Activated T-helper 17 cell treated with anti-CD3 and anti-CD28 coated beads, Interleukin-2, amount 50 U/mL, for 72 hours (primary cell): ENCODE results near the gene ALG9. TPM values are rescaled to one million over a fixed set of nuclear protein-coding genes. Genes with fewer than 3 reads are reported as not detected.
"Not testable (repeated sequence)": the region's sequence is repeated elsewhere in the genome, so short reads cannot be mapped to it uniquely, and the experiment has no call there.

ENCODE experiments used
- ATAC-seq: fragments of 150-1000 bp; cut with Tn5 transposase; replicated peaks from 2 replicates; pipeline ENCODE4 v1.10.0; 2021; ENCODE audit warnings: mild to moderate bottlenecking, moderate library complexity
- H3K27ac Mint-ChIP-seq: one replicate; pipeline ENCODE4 v1.8.0; 2022; ENCODE audit warnings: mixed read lengths
- H3K27me3 Mint-ChIP-seq: one replicate; pipeline ENCODE4 v1.8.0; 2022; ENCODE audit warnings: mixed read lengths
- H3K36me3 Mint-ChIP-seq: one replicate; pipeline ENCODE4 v1.8.0; 2022; ENCODE audit warnings: low read depth, mild to moderate bottlenecking, mixed read lengths
- H3K4me1 Mint-ChIP-seq: one replicate; pipeline ENCODE4 v1.8.0; 2022; ENCODE audit warnings: mixed read lengths
- H3K4me3 Mint-ChIP-seq: one replicate; pipeline ENCODE4 v1.8.0; 2022; ENCODE audit warnings: mild to moderate bottlenecking, mixed read lengths
- H3K9me3 Mint-ChIP-seq: one replicate; pipeline ENCODE4 v1.8.0; 2022; ENCODE audit warnings: mixed read lengths
- total RNA-seq, 2 donors: library from RNA; stranded (reverse); gene quantifications; one replicate each; pipeline ENCODE4 v1.2.3, GENCODE V29; 2022

The ALG9 gene
- total RNA-seq, 2 donors from 2014 or later: 33.9 to 39.5 TPM

DNA sequence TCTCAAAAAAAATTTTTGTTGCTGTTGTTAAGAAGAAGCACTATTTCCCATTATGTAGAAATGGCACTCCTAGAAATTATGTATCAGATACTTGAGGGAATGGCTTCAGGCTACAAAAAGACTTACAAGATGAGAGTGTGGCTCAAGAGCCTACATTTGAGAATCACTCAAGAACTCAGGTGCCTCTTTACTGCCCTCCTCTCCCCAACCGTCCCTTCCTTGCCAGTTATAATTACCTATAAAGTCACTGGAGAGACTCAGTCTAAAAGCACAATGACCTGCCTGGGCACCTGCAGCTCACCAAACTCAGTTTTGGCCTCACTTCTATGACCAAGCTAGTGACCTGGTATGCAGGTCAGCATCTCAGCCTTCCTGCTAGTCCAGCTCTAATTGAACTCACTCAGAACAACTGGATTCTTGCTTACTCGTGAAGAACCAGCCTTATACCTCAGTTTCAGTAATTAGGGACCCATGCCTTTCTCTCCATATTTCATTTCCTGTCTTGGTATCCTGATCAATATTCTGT is 63.3 kb downstream of the ALG9 start:
- no peak overlapping the region for H3K4me3 Mint-ChIP-seq
- H3K27me3 Mint-ChIP-seq: no peaks in the 10 kb centered on the region
- H3K36me3 Mint-ChIP-seq: peaks cover 68% of the 10 kb centered on the region
- no peak for ATAC-seq
- no peaks in the 10 kb centered on the region for H3K9me3 Mint-ChIP-seq
- H3K4me1 Mint-ChIP-seq: peaks cover 3% of the 10 kb centered on the region
- peak overlapping the region; percentile 18 for H3K27ac Mint-ChIP-seq

DNA sequence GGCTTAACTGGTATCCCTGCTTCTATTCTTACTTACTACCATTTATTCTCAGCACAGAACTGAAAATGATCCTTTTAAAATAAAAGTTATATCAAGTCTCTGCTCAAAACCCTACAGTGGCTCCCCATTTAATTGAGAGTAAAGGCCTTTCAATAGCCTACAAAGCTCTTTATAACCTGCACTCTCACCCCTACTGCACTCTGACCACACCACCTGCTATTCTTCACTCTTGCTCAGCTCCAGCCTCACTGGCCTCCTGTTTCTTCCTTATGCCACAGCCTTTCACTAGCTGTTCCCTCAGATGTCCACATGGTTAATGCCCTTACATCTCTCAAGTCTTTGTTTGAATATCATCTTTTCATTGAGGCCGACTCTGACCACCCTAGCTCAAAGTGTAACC is 64.3 kb downstream of the ALG9 start:
- Mint-ChIP-seq H3K4me1 (peaks cover 3% of the 10 kb centered on the region), H3K9me3 (no peaks in the 10 kb centered on the region), H3K27ac (no peak overlapping the region), H3K36me3 (peaks cover 78% of the 10 kb centered on the region), H3K4me3 (no peak overlapping the region), H3K27me3 (no peaks in the 10 kb centered on the region)
- ATAC-seq: no peak

DNA sequence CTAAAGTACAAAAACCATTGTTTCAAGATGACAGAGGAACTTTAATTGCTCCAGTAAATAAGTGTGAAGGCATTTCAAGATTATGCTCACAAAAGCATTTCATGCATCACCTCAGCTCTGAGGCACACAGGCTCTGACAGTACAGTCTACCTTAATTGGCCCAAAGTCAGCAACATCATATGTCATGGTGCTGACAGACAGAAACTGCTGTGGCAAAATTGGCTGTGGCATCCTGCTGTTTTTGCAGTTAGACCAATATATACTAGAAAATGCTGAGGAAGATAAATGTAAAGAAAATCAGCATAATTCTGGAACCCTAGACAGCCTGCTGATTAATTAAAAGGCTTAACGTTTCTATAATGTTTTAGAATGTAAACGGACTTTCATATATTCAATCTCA is 70.2 kb downstream of the ALG9 start:
- no peak for ATAC-seq
- Mint-ChIP-seq H3K9me3 (no peaks in the 10 kb centered on the region), H3K27ac (no peak overlapping the region), H3K36me3 (peaks cover 91% of the 10 kb centered on the region), H3K27me3 (no peaks in the 10 kb centered on the region), H3K4me3 (no peak overlapping the region), H3K4me1 (no peaks in the 10 kb centered on the region)

DNA sequence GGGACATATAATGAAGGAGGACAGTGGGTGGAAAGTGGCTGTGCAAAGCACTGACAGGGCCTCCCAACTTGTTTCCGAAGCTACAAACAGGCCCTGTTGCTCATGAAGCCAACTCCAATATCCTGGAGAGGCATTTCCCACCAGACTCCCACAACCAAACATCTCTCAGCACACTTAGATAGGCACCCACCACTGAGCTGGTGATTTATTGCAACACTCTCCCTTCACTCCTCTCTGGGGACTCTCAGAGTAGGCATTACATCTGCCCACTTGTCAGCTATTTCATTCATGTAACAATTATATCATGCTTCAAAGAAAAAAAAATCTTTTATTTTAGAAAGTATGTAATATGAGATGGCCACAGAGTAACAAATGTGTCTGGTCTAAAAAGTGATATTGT is 73.1 kb downstream of the ALG9 start:
- no peaks in the 10 kb centered on the region for H3K4me1 Mint-ChIP-seq
- H3K4me3 Mint-ChIP-seq: no peak overlapping the region
- peaks cover 69% of the 10 kb centered on the region for H3K36me3 Mint-ChIP-seq

DNA sequence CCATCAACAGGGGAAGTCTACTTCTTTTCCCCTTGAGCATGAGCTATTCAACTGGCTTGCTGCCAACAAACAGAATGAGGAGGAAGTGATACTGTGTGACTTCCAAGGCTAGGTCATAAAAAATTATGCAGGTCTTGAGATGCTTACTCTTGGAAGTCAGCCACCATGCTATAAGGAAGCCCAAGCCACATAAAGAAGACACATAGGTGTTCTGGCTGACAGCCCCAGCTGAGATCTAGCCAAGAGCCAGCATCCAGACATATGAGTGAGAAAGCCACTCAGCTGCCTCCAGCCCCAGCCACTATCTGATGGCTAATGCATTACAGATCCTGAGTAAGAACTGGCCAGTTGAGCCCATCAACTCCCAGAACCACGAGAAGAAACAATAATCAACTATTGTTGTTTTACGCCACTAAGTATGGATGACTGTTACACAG is 74.2 kb downstream of the ALG9 start:
- H3K9me3 Mint-ChIP-seq: no peaks in the 10 kb centered on the region
- no peak overlapping the region for H3K4me3 Mint-ChIP-seq
- H3K36me3 Mint-ChIP-seq: peaks cover 58% of the 10 kb centered on the region
- ATAC-seq: no peak
- H3K4me1 Mint-ChIP-seq: no peaks in the 10 kb centered on the region
- H3K27ac Mint-ChIP-seq: no peak overlapping the region
- H3K27me3 Mint-ChIP-seq: no peaks in the 10 kb centered on the region

More for the DNA sequence above, 73.1 kb downstream of the ALG9 start:
- no peaks in the 10 kb centered on the region for H3K9me3 Mint-ChIP-seq
- H3K27me3 Mint-ChIP-seq: no peaks in the 10 kb centered on the region
- H3K27ac Mint-ChIP-seq: no peak overlapping the region
- ATAC-seq: no peak

DNA sequence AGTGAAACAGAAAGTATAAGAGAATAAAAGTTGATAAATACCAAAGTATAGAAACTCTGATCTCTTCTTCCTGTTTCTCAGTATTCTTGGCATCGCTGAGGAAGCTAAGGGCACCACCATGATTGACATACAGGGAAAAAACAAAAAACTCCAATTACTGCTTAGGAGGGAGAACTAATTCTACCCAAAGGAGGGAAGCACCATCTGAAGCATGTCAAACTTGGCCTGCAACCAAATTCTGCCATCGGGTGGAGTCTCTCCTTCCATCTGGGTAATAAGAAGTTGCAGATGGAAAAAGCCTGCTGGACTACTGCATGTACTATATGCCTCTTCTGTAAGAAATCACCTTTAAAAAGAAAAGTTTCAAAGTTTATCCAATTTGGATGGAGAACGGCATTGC is 74.7 kb downstream of the ALG9 start:
- Mint-ChIP-seq H3K4me1 (no peaks in the 10 kb centered on the region), H3K36me3 (peaks cover 53% of the 10 kb centered on the region), H3K4me3 (no peak overlapping the region), H3K9me3 (no peaks in the 10 kb centered on the region), H3K27ac (no peak overlapping the region), H3K27me3 (no peaks in the 10 kb centered on the region)
- no peak for ATAC-seq

DNA sequence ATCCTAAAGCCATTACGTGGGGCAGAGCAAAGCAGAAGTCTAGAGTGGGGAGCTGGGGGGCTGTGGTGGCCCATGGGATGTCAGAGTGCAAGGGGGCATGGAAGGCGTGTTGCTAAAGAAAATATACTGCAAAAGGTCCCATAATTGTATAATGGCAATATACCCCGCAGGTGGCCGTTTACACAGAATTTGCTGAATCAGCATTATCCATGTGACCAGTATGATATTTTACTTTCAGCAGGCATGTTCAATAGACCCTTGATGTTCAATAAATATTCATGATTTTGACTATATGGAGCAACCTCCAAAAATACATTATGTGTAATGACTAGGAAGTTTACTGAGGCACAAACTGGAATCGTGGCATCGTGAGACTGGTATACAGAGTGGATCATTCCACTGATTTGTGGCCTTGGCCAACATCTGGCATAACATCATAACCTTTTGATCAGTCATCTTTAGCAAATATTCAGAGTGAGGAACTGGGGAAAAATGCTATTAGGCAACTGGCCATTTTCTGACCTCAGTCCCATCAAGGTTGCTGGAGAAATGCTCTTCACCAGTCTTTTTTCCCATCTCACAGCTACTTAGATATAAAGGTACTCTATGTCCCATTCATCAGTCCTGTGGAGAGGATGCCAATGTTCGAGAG is 75.9 kb downstream of the ALG9 start:
- H3K36me3 Mint-ChIP-seq: peaks cover 48% of the 10 kb centered on the region

DNA sequence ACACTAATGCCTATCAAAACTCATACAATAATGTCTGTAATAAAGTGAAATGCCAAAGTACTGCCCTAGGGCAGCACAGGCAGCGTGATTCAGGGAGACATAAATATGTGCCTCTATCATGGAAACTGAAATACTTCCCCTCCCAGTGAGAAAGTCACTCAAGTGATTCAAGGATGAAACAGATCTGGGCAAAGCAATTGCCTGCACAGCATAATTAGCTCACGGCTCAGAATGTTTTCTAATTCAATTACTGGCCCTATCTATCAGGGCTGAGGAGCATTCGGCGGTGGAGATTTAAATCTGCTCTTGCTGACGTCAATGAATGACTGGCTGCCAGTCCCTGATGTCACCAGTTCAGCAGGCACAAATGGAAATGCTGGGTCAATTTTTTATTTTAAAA is 77.5 kb downstream of the ALG9 start:
- Mint-ChIP-seq H3K4me3 (no peak overlapping the region), H3K27me3 (no peaks in the 10 kb centered on the region), H3K4me1 (no peaks in the 10 kb centered on the region), H3K36me3 (peaks cover 41% of the 10 kb centered on the region), H3K9me3 (no peaks in the 10 kb centered on the region), H3K27ac (no peak overlapping the region)
- ATAC-seq: no peak

More for the DNA sequence above, 75.9 kb downstream of the ALG9 start:
- no peak for ATAC-seq
- Mint-ChIP-seq H3K4me3 (no peak overlapping the region), H3K9me3 (no peaks in the 10 kb centered on the region), H3K27me3 (no peaks in the 10 kb centered on the region), H3K27ac (no peak overlapping the region), H3K4me1 (no peaks in the 10 kb centered on the region)

DNA sequence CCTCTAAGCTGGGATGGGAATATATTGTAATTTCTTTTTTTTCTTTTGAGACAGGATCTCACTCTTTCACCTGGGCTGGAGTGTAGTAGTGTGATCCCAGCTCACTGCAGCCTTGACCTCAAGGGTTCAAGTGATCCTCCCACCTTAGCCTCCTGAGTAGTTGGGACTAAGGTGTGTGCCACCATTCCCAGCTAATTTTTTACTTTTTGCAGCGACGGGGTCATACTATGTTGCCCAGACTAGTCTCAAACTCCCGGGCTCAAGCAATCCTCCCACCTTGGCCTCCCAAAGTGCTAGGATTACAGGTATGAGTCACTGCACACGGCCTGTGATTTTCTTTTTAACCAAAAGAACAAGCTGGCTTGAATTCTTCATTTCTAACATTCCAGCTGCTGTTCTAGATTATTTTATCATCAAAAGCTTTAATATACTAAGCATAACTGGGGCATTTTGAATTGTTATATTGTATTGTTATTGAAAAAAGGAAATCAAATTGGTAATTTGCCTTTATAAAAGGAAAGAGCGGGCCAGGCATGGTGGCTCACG is 78.4 kb downstream of the ALG9 start:
- no peak for ATAC-seq
- Mint-ChIP-seq H3K4me1 (no peaks in the 10 kb centered on the region), H3K9me3 (no peaks in the 10 kb centered on the region), H3K4me3 (no peak overlapping the region), H3K27me3 (no peaks in the 10 kb centered on the region), H3K27ac (no peak overlapping the region), H3K36me3 (peaks cover 33% of the 10 kb centered on the region)

DNA sequence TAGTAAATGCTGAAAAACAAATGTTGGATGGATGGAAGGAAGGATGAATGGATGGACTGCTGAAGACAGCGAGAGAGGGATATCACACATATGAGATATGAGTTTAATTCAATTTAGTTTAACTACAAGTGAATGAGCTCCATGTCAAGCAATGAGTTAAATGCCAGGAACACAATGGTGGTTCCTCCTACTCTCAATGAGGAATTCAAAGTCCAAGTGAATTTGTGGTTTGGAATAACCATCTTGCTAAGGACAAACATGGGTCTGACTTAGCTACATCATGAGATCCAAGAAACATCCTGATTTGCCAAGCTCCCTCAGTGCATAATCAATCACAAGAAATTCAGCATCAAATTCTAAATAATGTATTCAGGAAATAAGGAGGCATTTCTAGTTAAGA is 79.1 kb downstream of the ALG9 start:
- Mint-ChIP-seq H3K27me3 (no peaks in the 10 kb centered on the region), H3K9me3 (no peaks in the 10 kb centered on the region), H3K4me1 (no peaks in the 10 kb centered on the region), H3K4me3 (no peak overlapping the region), H3K36me3 (peaks cover 28% of the 10 kb centered on the region), H3K27ac (no peak overlapping the region)
- no peak for ATAC-seq

DNA sequence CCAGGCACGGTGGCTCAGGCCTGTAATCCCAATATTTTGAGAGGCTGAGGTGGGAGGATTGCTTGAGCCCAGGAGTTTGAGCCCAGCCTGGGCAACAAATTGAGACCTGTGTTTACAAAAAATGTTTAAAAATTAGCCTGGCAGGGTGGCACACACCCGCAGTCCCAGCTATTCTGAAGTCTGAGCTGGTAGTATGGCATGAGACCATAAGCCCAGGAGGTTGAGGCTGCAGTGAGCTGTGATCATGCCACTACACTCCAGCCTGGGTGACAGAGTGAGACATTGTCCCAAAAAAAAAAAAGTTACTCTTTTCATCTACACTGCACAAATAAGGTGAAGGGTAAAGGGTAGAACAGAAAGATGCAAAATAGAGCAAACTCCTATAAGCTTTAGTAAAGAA is 82.9 kb downstream of the ALG9 start:
- Mint-ChIP-seq H3K9me3 (no peaks in the 10 kb centered on the region), H3K27me3 (no peaks in the 10 kb centered on the region), H3K27ac (no peak overlapping the region), H3K36me3 (peaks cover 38% of the 10 kb centered on the region), H3K4me1 (no peaks in the 10 kb centered on the region), H3K4me3 (no peak overlapping the region)
- ATAC-seq: no peak

DNA sequence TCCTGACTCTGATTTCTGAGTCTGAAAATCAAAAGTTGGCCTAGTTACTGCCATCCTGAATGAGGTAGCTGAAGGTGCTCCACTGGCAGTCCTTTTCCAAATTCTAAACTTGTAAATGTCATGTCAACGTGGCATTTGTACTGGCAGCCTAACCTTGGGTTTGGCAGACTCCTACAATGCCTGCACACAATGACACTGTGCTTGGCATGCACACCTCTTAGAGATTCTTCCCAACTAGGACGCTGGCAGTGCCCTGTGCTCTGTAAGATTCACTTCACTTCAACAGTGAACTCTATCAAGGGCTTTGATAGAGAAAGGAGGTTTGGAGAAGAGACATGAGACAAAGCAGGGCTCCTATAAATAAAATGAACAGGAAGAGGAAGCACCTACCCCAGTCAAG is 83.3 kb downstream of the ALG9 start:
- no peaks in the 10 kb centered on the region for H3K27me3 Mint-ChIP-seq
- H3K4me3 Mint-ChIP-seq: no peak overlapping the region
- ATAC-seq: no peak
- H3K27ac Mint-ChIP-seq: no peak overlapping the region
- H3K9me3 Mint-ChIP-seq: no peaks in the 10 kb centered on the region
- no peaks in the 10 kb centered on the region for H3K4me1 Mint-ChIP-seq
- peaks cover 38% of the 10 kb centered on the region for H3K36me3 Mint-ChIP-seq

DNA sequence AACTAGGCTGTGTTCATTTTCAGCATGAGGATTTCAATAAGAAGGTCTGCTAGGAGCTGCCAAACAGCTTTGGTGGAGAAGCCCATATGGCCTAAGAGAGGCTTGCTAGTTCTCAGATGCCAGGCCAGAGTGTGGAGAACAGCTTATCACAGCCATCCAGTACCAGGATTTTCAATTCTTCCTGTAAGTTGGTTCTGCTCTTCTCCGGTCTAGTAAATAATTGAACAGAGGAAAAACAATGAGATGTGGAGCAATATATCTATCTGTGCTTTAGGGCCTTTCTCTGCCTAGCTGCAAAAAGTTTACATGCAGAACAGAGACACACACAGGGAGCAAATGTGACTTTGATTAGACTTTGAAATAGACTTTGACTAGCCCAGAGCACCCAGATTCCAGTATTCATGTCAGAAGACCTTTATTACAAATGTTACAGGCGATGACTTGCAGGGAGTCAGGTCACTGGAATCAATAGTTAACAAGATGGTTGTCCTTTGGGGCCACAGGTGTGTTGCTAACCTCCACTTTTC is 85.4 kb downstream of the ALG9 start:
- Mint-ChIP-seq H3K9me3 (no peaks in the 10 kb centered on the region), H3K36me3 (peaks cover 38% of the 10 kb centered on the region), H3K4me3 (no peak overlapping the region), H3K27me3 (no peaks in the 10 kb centered on the region), H3K4me1 (no peaks in the 10 kb centered on the region), H3K27ac (peak overlapping the region; percentile 5)
- no peak for ATAC-seq

DNA sequence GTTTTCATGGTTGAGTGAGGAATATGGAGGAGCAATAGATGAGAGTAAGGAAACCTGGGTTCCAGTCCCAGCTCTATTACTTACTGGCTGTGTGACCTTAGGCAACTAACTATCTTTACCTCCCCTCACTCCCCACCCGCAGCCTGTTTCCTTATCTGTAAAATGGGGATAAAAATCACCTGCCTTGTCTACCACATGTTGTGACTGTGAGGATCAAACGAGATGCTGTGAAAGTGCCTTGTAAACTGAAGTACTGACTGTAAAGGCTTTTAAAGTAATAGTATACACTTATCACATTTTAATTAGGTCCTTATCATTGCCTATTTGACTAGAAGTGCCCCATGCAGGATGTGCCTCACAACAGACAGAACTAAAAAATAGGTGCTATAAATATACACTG is 86.3 kb downstream of the ALG9 start:
- Mint-ChIP-seq H3K4me3 (no peak overlapping the region), H3K27ac (no peak overlapping the region), H3K9me3 (no peaks in the 10 kb centered on the region), H3K27me3 (no peaks in the 10 kb centered on the region), H3K4me1 (no peaks in the 10 kb centered on the region), H3K36me3 (peaks cover 31% of the 10 kb centered on the region)
- no peak for ATAC-seq

DNA sequence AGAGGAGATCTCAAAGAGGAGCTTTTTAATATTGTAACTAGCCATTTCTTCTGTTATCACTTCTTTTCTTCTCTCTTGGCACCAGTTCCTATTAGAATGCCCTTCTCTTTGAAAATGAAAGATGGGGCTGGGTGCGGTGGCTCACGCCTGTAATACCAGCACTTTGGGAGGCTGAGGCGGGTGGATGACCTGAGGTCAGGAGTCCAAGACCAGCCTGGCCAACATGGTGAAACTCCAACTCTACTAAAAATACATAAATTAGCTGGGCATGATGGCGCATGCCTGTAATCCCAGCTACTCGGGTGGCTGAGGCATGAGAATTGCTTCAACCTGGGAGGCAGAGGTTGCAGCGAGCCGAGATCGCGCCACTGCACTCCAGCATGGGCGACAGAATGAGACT is 87.1 kb downstream of the ALG9 start:
- not testable (repeated sequence) for H3K4me1 Mint-ChIP-seq, H3K4me3 Mint-ChIP-seq, ATAC-seq, H3K27me3 Mint-ChIP-seq, H3K27ac Mint-ChIP-seq, H3K9me3 Mint-ChIP-seq
- peaks cover 28% of the 10 kb centered on the region for H3K36me3 Mint-ChIP-seq
